ENCODE data around the gene ITGB7.

DNA sequence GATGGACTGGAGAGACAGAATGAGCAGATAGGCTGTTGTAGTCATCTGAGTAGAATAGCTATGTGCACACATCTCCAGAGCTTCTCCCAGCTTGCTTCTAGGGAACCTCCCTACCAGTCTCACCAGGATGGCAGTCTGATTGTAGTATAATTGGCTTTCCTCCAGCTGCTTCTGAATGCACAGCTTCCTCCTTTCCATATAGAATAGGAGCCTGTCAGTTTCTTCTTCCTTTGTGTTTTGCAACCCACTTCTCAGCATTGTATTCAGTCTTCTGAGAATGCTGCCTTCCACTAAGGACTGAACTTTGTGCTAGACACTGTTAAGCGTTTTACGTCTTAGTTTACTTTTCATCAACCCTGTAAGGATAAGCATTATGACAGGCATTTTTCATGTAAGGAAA lies 24.1 kb downstream of the ITGB7 start:
- TF ChIP-seq, protein P1, sequence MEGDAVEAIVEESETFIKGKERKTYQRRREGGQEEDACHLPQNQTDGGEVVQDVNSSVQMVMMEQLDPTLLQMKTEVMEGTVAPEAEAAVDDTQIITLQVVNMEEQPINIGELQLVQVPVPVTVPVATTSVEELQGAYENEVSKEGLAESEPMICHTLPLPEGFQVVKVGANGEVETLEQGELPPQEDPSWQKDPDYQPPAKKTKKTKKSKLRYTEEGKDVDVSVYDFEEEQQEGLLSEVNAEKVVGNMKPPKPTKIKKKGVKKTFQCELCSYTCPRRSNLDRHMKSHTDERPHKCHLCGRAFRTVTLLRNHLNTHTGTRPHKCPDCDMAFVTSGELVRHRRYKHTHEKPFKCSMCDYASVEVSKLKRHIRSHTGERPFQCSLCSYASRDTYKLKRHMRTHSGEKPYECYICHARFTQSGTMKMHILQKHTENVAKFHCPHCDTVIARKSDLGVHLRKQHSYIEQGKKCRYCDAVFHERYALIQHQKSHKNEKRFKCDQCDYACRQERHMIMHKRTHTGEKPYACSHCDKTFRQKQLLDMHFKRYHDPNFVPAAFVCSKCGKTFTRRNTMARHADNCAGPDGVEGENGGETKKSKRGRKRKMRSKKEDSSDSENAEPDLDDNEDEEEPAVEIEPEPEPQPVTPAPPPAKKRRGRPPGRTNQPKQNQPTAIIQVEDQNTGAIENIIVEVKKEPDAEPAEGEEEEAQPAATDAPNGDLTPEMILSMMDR (IDR thresholded peaks at IDR 0.05; ENCODE audit: extremely low read depth in 1 of 2, insufficient read depth in 1 of 2, low read depth in 1 of 2, low read length in 2 of 2) = no peak
- TF ChIP-seq FOS (IDR thresholded peaks at IDR 0.05; ENCODE audit: borderline replicate concordance, insufficient read depth, low read length) (no peak), EZH2 (IDR thresholded peaks at IDR 0.05; ENCODE audit: borderline replicate concordance, low read depth, low read length, severe bottlenecking) (no peak), POLR2AphosphoS5 (IDR thresholded peaks at IDR 0.05; ENCODE audit: insufficient read depth, low read depth, low read length) (no peak), POLR2A (IDR thresholded peaks at IDR 0.05; ENCODE audit: low read depth, low read length) (peak; percentile 27), MYC (IDR thresholded peaks at IDR 0.05; ENCODE audit: low read depth, low read length) (no peak), GATA2 (IDR thresholded peaks at IDR 0.05; ENCODE audit: insufficient read depth, insufficient read length, low read depth, low read length) (no peak), JUN (IDR thresholded peaks at IDR 0.05; ENCODE audit: borderline replicate concordance, insufficient read depth, insufficient read length, low read depth) (no peak)

All from endothelial cell of umbilical vein (primary cell).